Mesenchymal stem cell (in vitro differentiated cells and primary cell): Measurements from ENCODE around the gene DYNC1H1.

Source experiments
- DNase-seq: peaks from one replicate; pipeline ENCODE4 v3.0.0-alpha.2; 2013
- H2AFZ ChIP-seq: one replicate; pipeline ENCODE4 v1.6.1; 2013; ENCODE audit warnings: low read depth, mild to moderate bottlenecking, control low read depth, inconsistent platforms, low read length, moderate library complexity
- H2AK5ac ChIP-seq: 2 replicates; pipeline ENCODE4 v1.6.1; 2013; ENCODE audit warnings: low read length, moderate library complexity, mild to moderate bottlenecking, inconsistent platforms; ENCODE audit not compliant: severe bottlenecking
- H2BK120ac ChIP-seq: one replicate; pipeline ENCODE4 v1.6.1; 2013; ENCODE audit warnings: low read depth, mild to moderate bottlenecking, inconsistent platforms, low read length, moderate library complexity
- H2BK12ac ChIP-seq, 2 experiments: one replicate each; pipeline ENCODE4 v1.6.1; 2013; ENCODE audit warnings: inconsistent platforms in 2 of 2, low read length in 2 of 2, mild to moderate bottlenecking in 2 of 2, moderate library complexity in 2 of 2, control low read depth in 1 of 2
- H2BK15ac ChIP-seq: one replicate; pipeline ENCODE4 v1.6.1; 2013; ENCODE audit warnings: mild to moderate bottlenecking, low read depth, inconsistent platforms; ENCODE audit not compliant: poor library complexity, severe bottlenecking
- H2BK5ac ChIP-seq: 2 replicates; pipeline ENCODE4 v1.6.1; 2013; ENCODE audit warnings: low read depth, mild to moderate bottlenecking, low read length, control low read depth, inconsistent platforms; ENCODE audit not compliant: poor library complexity, severe bottlenecking
- H3K14ac ChIP-seq, 2 experiments: one replicate each; pipeline ENCODE4 v1.6.1; 2013; ENCODE audit warnings: inconsistent platforms in 2 of 2, low read length in 2 of 2, control low read depth in 1 of 2, mild to moderate bottlenecking in 1 of 2, moderate library complexity in 1 of 2
- H3K18ac ChIP-seq, 2 experiments: one replicate each; pipeline ENCODE4 v1.6.1; 2013; ENCODE audit warnings: inconsistent platforms in 2 of 2, low read length in 2 of 2, control low read depth in 1 of 2, low read depth in 1 of 2, mild to moderate bottlenecking in 1 of 2
- H3K23ac ChIP-seq, 2 experiments: one replicate each; pipeline ENCODE4 v1.6.1; 2013; ENCODE audit warnings: inconsistent platforms in 2 of 2, low read length in 2 of 2, mild to moderate bottlenecking in 2 of 2, moderate library complexity in 2 of 2, control low read depth in 1 of 2
- H3K27ac ChIP-seq: 2 replicates; pipeline ENCODE4 v1.5.1; 2013; ENCODE audit warnings: mild to moderate bottlenecking, moderate library complexity, low read length, control low read depth, inconsistent platforms; ENCODE audit not compliant: poor library complexity, severe bottlenecking
- H3K27me3 ChIP-seq, 2 experiments: 2 replicates each; pipeline versions ENCODE4 v1.6.1 to v1.7.0; 2013; ENCODE audit warnings: low read length in 2 of 2, mild to moderate bottlenecking in 2 of 2, moderate library complexity in 2 of 2, control low read depth in 1 of 2, inconsistent platforms in 1 of 2; ENCODE audit not compliant: control insufficient read depth in 1 of 2, insufficient read depth in 1 of 2
- H3K36me3 ChIP-seq, 2 experiments: 2 replicates each; pipeline versions ENCODE4 v1.6.1 to v1.7.0; 2013; ENCODE audit warnings: low read length in 2 of 2, control low read depth in 1 of 2, inconsistent platforms in 1 of 2, low read depth in 1 of 2, mild to moderate bottlenecking in 1 of 2; ENCODE audit not compliant: insufficient read depth in 2 of 2, control insufficient read depth in 1 of 2
- H3K4ac ChIP-seq, 2 experiments: one replicate each; pipeline ENCODE4 v1.6.1; 2013; ENCODE audit warnings: inconsistent platforms in 2 of 2, low read length in 2 of 2, mild to moderate bottlenecking in 2 of 2, moderate library complexity in 2 of 2, control low read depth in 1 of 2, low read depth in 1 of 2
- H3K4me1 ChIP-seq: 2 replicates; pipeline ENCODE4 v1.6.1; 2013; ENCODE audit warnings: low read depth, low read length, control low read depth; ENCODE audit not compliant: control insufficient read depth, insufficient read depth
- H3K4me2 ChIP-seq: 2 replicates; pipeline ENCODE4 v1.6.1; 2013; ENCODE audit warnings: low read length, mild to moderate bottlenecking, inconsistent platforms; ENCODE audit not compliant: poor library complexity, severe bottlenecking
- H3K4me3 ChIP-seq, 2 experiments: 2 replicates each; pipeline versions ENCODE4 v1.5.1 to v1.7.0; 2013; ENCODE audit warnings: low read length in 2 of 2, mild to moderate bottlenecking in 2 of 2, control low read depth in 1 of 2, low read depth in 1 of 2; ENCODE audit not compliant: insufficient read depth in 1 of 2
- H3K79me1 ChIP-seq: replicated peaks from 2 replicates; pipeline ENCODE4 v1.6.1; 2013; ENCODE audit warnings: mild to moderate bottlenecking, control low read depth, low read length, inconsistent platforms; ENCODE audit not compliant: poor library complexity, severe bottlenecking
- H3K9ac ChIP-seq: 2 replicates; pipeline ENCODE4 v1.7.0; 2013; ENCODE audit warnings: mild to moderate bottlenecking, low read length, moderate library complexity
- H3K9me3 ChIP-seq: 2 replicates; pipeline ENCODE4 v1.7.0; 2013; ENCODE audit warnings: mild to moderate bottlenecking, low read length; ENCODE audit not compliant: control insufficient read depth
- H4K8ac ChIP-seq: one replicate; pipeline ENCODE4 v1.6.1; 2013; ENCODE audit warnings: inconsistent platforms, mild to moderate bottlenecking, low read length, moderate library complexity
- H4K91ac ChIP-seq: one replicate; pipeline ENCODE4 v1.6.1; 2013; ENCODE audit warnings: mild to moderate bottlenecking, low read length, inconsistent platforms
- WGBS: methylation state at CpG from one replicate; pipeline ENCODE4 v1.1.7; 2013; ENCODE audit warnings: mixed read lengths; 5-methylcytosine and 5-hydroxymethylcytosine counted together

Gene DYNC1H1

DNA sequence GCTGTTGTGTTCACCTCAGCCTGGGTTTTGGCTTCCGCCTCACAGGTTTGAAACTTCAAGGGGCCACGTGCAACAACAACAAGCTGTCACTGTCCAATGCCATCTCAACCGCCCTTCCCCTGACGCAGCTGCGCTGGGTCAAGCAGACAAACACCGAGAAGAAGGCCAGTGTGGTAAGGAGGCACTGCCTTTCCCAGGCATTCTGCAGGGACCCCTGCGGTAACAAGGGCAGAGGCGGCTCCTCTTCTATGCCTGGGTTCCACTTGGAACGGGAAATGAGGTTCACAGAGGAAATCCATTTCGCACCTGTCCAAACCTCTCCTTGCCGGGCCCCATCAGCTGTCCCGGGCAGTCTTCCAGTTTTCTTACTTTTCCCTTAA lies 85.6 kb downstream of the DYNC1H1 start:
- WGBS: 97% methylated on average over 12 of the region's 12 CpGs
- DNase-seq: no peak
- Histone ChIP-seq H2AFZ (no peak overlapping the region), H3K27me3 (no peaks in the 10 kb centered on the region), H2BK120ac (no peak overlapping the region), H3K18ac (no peak overlapping the region), H2BK12ac (no peak overlapping the region), H3K4ac (no peak overlapping the region), H3K23ac (no peak overlapping the region), H3K27ac (no peak overlapping the region), H3K36me3 (peaks cover 82 to 87% of the 10 kb centered on the region in 2 experiments), H2BK15ac (no peak overlapping the region), H3K79me1 (peaks cover 11% of the 10 kb centered on the region), H2AK5ac (no peak overlapping the region), H3K4me3 (no peak overlapping the region), H3K14ac (no peak overlapping the region), H4K8ac (no peak overlapping the region), H3K9me3 (no peaks in the 10 kb centered on the region), H3K4me1 (no peaks in the 10 kb centered on the region), H3K4me2 (no peak overlapping the region), H3K9ac (no peak overlapping the region), H2BK5ac (no peak overlapping the region), H4K91ac (no peak overlapping the region)

DNA sequence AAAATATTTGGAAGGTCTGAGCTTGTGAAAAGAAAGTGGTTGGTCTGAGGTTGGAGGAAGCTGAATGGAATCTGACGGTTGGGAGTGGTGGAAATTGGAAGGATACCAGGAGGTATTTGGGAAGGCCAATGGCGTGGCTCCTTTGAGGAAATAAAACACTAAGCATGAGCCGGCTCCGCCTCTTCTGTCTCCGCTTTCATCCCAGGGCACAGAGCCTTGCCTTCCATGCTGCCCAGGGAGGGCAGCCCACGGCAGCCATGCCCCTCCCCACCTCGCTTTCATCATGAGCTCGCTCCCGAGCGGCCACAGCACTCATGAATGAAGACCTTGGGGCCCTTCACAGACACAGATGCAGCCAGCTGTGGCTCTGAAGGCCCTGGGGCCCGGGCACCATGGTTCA lies 86.3 kb downstream of the DYNC1H1 start:
- Histone ChIP-seq H3K36me3 (peaks cover 81 to 92% of the 10 kb centered on the region in 2 experiments), H2BK5ac (no peak overlapping the region), H3K27me3 (no peaks in the 10 kb centered on the region), H3K9me3 (no peaks in the 10 kb centered on the region), H3K4me2 (no peak overlapping the region), H2BK120ac (no peak overlapping the region), H3K79me1 (peaks cover 11% of the 10 kb centered on the region), H3K9ac (no peak overlapping the region), H3K18ac (no peak overlapping the region), H3K4ac (no peak overlapping the region), H3K23ac (no peak overlapping the region), H2AK5ac (no peak overlapping the region), H4K91ac (no peak overlapping the region), H2BK12ac (no peak overlapping the region), H3K27ac (no peak overlapping the region), H2AFZ (no peak overlapping the region), H2BK15ac (no peak overlapping the region), H3K4me1 (peaks cover 4% of the 10 kb centered on the region), H3K14ac (no peak overlapping the region), H3K4me3 (no peak overlapping the region), H4K8ac (no peak overlapping the region)
- WGBS: 96% methylated on average over 11 of the region's 11 CpGs
- no peak for DNase-seq

DNA sequence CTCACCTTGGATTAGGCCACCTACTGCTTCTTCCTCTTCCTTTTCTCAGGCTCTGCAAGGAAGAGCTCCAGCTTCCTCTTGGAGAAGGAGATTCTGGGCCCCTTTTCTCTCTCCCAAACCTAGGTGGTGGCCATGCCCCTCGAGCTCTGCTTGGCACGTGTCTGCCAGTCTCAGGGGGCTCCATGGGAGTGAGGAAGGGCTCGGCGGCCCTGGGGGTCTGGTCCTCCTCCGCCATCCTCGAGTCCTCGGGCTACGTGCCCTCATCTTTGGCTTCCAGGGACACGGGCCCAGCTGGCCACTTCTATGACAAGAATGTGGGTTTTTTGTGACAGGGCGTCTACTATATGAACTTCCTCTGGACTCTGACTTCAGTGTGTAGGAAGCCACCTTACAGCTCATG lies 88.1 kb downstream of the DYNC1H1 start:
- H3K14ac ChIP-seq: no peak overlapping the region
- H3K27ac ChIP-seq: no peak overlapping the region
- no peak overlapping the region for H3K18ac ChIP-seq
- H3K4me1 ChIP-seq: peaks cover 13% of the 10 kb centered on the region
- no peak overlapping the region for H2AK5ac ChIP-seq
- no peaks in the 10 kb centered on the region for H3K9me3 ChIP-seq
- H3K9ac ChIP-seq: no peak overlapping the region
- H2BK120ac ChIP-seq: no peak overlapping the region
- no peak overlapping the region for H2BK12ac ChIP-seq
- no peak overlapping the region for H3K23ac ChIP-seq
- H3K27me3 ChIP-seq: no peaks in the 10 kb centered on the region
- H2BK15ac ChIP-seq: no peak overlapping the region
- H2AFZ ChIP-seq: no peak overlapping the region
- H2BK5ac ChIP-seq: no peak overlapping the region
- DNase-seq: no peak
- H4K8ac ChIP-seq: no peak overlapping the region
- no peak overlapping the region for H3K4ac ChIP-seq
- no peak overlapping the region for H3K4me3 ChIP-seq
- H3K4me2 ChIP-seq: no peak overlapping the region
- H4K91ac ChIP-seq: no peak overlapping the region
- H3K79me1 ChIP-seq: peaks cover 9% of the 10 kb centered on the region
- H3K36me3 ChIP-seq: peaks cover 69 to 84% of the 10 kb centered on the region in 2 experiments
- WGBS: 97% methylated on average over 10 of the region's 10 CpGs

DNA sequence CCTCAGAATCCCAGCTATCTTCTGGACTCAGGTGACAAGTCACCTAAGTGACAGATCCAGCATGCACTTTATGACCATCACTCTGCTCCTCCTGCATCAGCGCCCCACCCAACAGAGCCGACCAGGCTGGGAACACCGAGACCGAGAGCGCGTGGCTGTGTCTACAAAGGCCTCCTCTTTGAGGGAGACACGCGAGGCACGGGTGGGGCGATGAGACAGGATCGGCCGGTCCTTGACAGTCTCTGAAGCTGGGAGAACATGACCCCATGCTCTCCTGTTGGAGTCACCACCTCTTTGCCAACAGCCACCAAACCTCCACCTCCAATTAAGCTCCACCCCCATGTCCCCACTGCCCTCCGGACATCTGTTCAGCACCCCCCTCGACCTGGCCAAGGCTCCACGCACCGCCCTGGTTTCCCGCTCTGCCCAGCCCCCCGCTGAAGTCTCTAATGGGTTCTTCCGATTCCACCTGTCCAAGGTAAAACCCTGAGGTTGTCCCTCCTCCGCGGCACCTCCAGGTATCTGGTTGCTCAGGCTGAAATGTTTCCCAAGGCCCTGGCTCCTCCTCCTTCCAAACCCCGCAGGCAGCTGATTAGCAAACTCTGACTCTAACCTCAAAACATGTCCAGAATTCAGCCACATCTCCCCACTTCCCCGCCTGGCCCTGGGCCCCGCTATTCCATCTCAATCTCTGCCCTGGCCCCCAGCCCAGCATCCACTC lies 91.0 kb downstream of the DYNC1H1 start:
- DNase-seq: no peak
- peaks cover 15% of the 10 kb centered on the region for H3K4me1 ChIP-seq
- no peaks in the 10 kb centered on the region for H3K9me3 ChIP-seq
- H3K4ac ChIP-seq: no peak overlapping the region
- H3K27me3 ChIP-seq: no peaks in the 10 kb centered on the region
- H2BK5ac ChIP-seq: no peak overlapping the region
- no peak overlapping the region for H3K4me3 ChIP-seq
- no peak overlapping the region for H2AFZ ChIP-seq
- 88% methylated on average over 24 of the region's 24 CpGs for WGBS
- H3K36me3 ChIP-seq: peaks cover 40 to 56% of the 10 kb centered on the region in 2 experiments
- H3K27ac ChIP-seq: peak overlapping the region; percentile 12
- no peak overlapping the region for H2BK120ac ChIP-seq
- H4K8ac ChIP-seq: peak overlapping the region; percentile 23
- H3K79me1 ChIP-seq: peaks cover 5% of the 10 kb centered on the region
- no peak overlapping the region for H2AK5ac ChIP-seq
- H3K9ac ChIP-seq: no peak overlapping the region
- H4K91ac ChIP-seq: no peak overlapping the region
- no peak overlapping the region for H2BK12ac ChIP-seq
- no peak overlapping the region for H3K23ac ChIP-seq
- no peak overlapping the region for H2BK15ac ChIP-seq
- no peak overlapping the region for H3K14ac ChIP-seq
- no peak overlapping the region for H3K4me2 ChIP-seq
- H3K18ac ChIP-seq: no peak overlapping the region
